ENCODE results near the gene KCNB1. TPM values are rescaled to one million over a fixed set of nuclear protein-coding genes. Genes with fewer than 3 reads are reported as not detected.

Gene KCNB1
- total RNA-seq, 2 experiments from 2014 or later, result not detected

- ATAC-seq (no peak), DNase-seq (no peak)
- H3K27me3 Mint-ChIP-seq, result peaks cover 18% of the 10 kb centered on the region
- H3K4me3 Mint-ChIP-seq, result no peak overlapping the region
- no peaks in the 10 kb centered on the region for H3K36me3 Mint-ChIP-seq (ENCODE audit: low read depth)
- ChIA-PET POLR2A (no interaction called here), CTCF (interaction anchor here (0.7 to 7.0 kb wide), 6 partner anchors 53 to 203 kb away, joined by 3 to 48 read pairs (median 6); no protein-coding TSS in a partner anchor)
- H3K9me3 Mint-ChIP-seq, result no peaks in the 10 kb centered on the region
- intact Hi-C loops (cut with micrococcal nuclease), result loop anchor here (10.0 kb wide), 2 partner anchors 154 to 274 kb away; partner anchors contain the start of gene KCNB1
- no peak overlapping the region for H3K27ac Mint-ChIP-seq
- TF ChIP-seq CTCF (IDR thresholded peaks at IDR 0.05), result no peak
- H3K4me1 Mint-ChIP-seq (ENCODE audit: low read depth), result no peaks in the 10 kb centered on the region
Observed at GRCh38 chr20:49330701-49331615, 151.5 kb downstream of the KCNB1 start.

- no peak for TF ChIP-seq CTCF (IDR thresholded peaks at IDR 0.05)
- Mint-ChIP-seq H3K4me3 (no peak overlapping the region), H3K27ac (no peak overlapping the region), H3K9me3 (no peaks in the 10 kb centered on the region), H3K27me3 (peaks cover 16% of the 10 kb centered on the region), H3K36me3 (ENCODE audit: low read depth) (no peaks in the 10 kb centered on the region), H3K4me1 (ENCODE audit: low read depth) (peaks cover 7% of the 10 kb centered on the region)
- DNase-seq (no peak), ATAC-seq (no peak)
- POLR2A ChIA-PET, result interaction anchor here (0.6 kb wide), 1 partner anchor 871 kb away, joined by 3 read pairs; no protein-coding TSS in a partner anchor
- intact Hi-C loops (cut with micrococcal nuclease), result no loop called here
- CTCF ChIA-PET, result interaction anchor here (0.8 kb wide), 1 partner anchor 56 kb away, joined by 3 read pairs; no protein-coding TSS in a partner anchor
Observed at GRCh38 chr20:49328790-49329189, 153.7 kb downstream of the KCNB1 start.

GRCh38 chr20:49326026-49326425, 156.4 kb downstream of the KCNB1 start:
- intact Hi-C loops (cut with micrococcal nuclease), result no loop called here
- Mint-ChIP-seq H3K36me3 (ENCODE audit: low read depth) (no peaks in the 10 kb centered on the region), H3K27me3 (peaks cover 14% of the 10 kb centered on the region), H3K27ac (no peak overlapping the region), H3K9me3 (no peaks in the 10 kb centered on the region), H3K4me3 (no peak overlapping the region), H3K4me1 (ENCODE audit: low read depth) (peaks cover 16% of the 10 kb centered on the region)
- ChIA-PET POLR2A (interaction anchor here (1.0 kb wide), 1 partner anchor 46 kb away, joined by 3 read pairs; no protein-coding TSS in a partner anchor), CTCF (no interaction called here)
- DNase-seq (no peak), ATAC-seq (no peak)
- no peak for TF ChIP-seq CTCF (IDR thresholded peaks at IDR 0.05)

- no peak for ATAC-seq
- Mint-ChIP-seq H3K36me3 (ENCODE audit: low read depth) (no peaks in the 10 kb centered on the region), H3K4me1 (ENCODE audit: low read depth) (peaks cover 21% of the 10 kb centered on the region), H3K27ac (peak overlapping the region; percentile 57), H3K9me3 (no peaks in the 10 kb centered on the region), H3K4me3 (no peak overlapping the region), H3K27me3 (peaks cover 23% of the 10 kb centered on the region)
- TF ChIP-seq CTCF (IDR thresholded peaks at IDR 0.05), result no peak
- intact Hi-C loops (cut with micrococcal nuclease), result no loop called here
- CTCF ChIA-PET, result interaction anchor here (0.7 kb wide), 1 partner anchor 9 kb away, joined by 3 read pairs; no protein-coding TSS in a partner anchor
- POLR2A ChIA-PET, result interaction anchor here (0.7 to 1.7 kb wide), 3 partner anchors 11 to 43 kb away, joined by 3 to 5 read pairs (median 5); no protein-coding TSS in a partner anchor
- no peak for DNase-seq
Observed at GRCh38 chr20:49324306-49324705, 158.2 kb downstream of the KCNB1 start.

Measured in activated CD8-positive, alpha-beta T cell treated with anti-CD3 and anti-CD28 coated beads for 36 hours (primary cell).